Bone marrow (tissue), 2 donors: ENCODE data around the gene NF2.
A peak's percentile ranks its signal among the peaks of the same experiment; 100 is the strongest.

Experiments used
- DNase-seq, 2 donors: peaks; one replicate each; lab custom pipeline; 2025; lab: John Stamatoyannopoulos, UW

The NF2 gene

GRCh38 chr22:29631725-29632124, 28.3 kb downstream of the NF2 start:
- no peak for DNase-seq

GRCh38 chr22:29632672-29633071, 29.2 kb downstream of the NF2 start:
- DNase-seq, result no peak

GRCh38 chr22:29633514-29634312, 30.3 kb downstream of the NF2 start:
- DNase-seq, result no peak

- DNase-seq, result no peak
These were observed 31.4 kb downstream of the NF2 start for GRCh38 chr22:29634847-29635246.

- peak in 1 of 2 donors; percentile 32 for DNase-seq
These were observed 32.4 kb downstream of the NF2 start for GRCh38 chr22:29635734-29636357.

- no peak for DNase-seq
These were observed 33.3 kb downstream of the NF2 start for GRCh38 chr22:29636751-29637150.

- no peak for DNase-seq
These were observed 33.7 kb downstream of the NF2 start for GRCh38 chr22:29637181-29637580.

GRCh38 chr22:29638678-29639077, 35.2 kb downstream of the NF2 start:
- DNase-seq, result no peak

- no peak for DNase-seq
These were observed 35.7 kb downstream of the NF2 start for GRCh38 chr22:29639096-29639495.

GRCh38 chr22:29641042-29641699, 37.7 kb downstream of the NF2 start:
- no peak for DNase-seq

GRCh38 chr22:29641700-29642330, 38.4 kb downstream of the NF2 start:
- DNase-seq, result no peak

GRCh38 chr22:29642694-29643093, 39.3 kb downstream of the NF2 start:
- no peak for DNase-seq

GRCh38 chr22:29647954-29648737, 44.7 kb downstream of the NF2 start:
- no peak for DNase-seq

- DNase-seq, result no peak
These were observed 46.9 kb downstream of the NF2 start for GRCh38 chr22:29650370-29650769.

- DNase-seq, result no peak
These were observed 48.2 kb downstream of the NF2 start for GRCh38 chr22:29651652-29652051.

- DNase-seq, result no peak
These were observed 51.0 kb downstream of the NF2 start for GRCh38 chr22:29654420-29654819.

- DNase-seq, result no peak
These were observed 51.4 kb downstream of the NF2 start for GRCh38 chr22:29654882-29655281.

GRCh38 chr22:29658176-29658575, 54.7 kb downstream of the NF2 start:
- peak in 1 of 2 donors; percentile 87 for DNase-seq

GRCh38 chr22:29660021-29660420, 56.6 kb downstream of the NF2 start:
- DNase-seq, result no peak

GRCh38 chr22:29661336-29661735, 57.9 kb downstream of the NF2 start:
- DNase-seq, result no peak

- no peak for DNase-seq
These were observed 59.9 kb downstream of the NF2 start for GRCh38 chr22:29663180-29663821.
